ENCODE data around the gene SLC26A1. TPM values are rescaled to one million over a fixed set of nuclear protein-coding genes. Genes with fewer than 3 reads are reported as not detected.

SLC26A1 gene
- total RNA-seq, 2 donors from 2014 or later: 1.6 TPM

GRCh38 chr4:958314-958665 lies 34.9 kb downstream of the SLC26A1 start:
- DNase-seq (no peak), ATAC-seq (no peak)
- no peak overlapping the region for H3K4me3 ChIP-seq
- H3K27me3 ChIP-seq: no peaks in the 10 kb centered on the region
- H3K4me1 ChIP-seq: no peaks in the 10 kb centered on the region
- WGBS, 2 donors: 95 to 100% methylated on average over 2 to 9 of the region's 17 CpGs
- no peaks in the 10 kb centered on the region for H3K36me3 ChIP-seq (replicated peaks in 1 of 2; ENCODE audit: insufficient read depth in 1 of 2, low read depth in 2 of 2)
- TF ChIP-seq CTCF (IDR thresholded peaks at IDR 0.05): no peak
- no peak for TF ChIP-seq POLR2A (IDR thresholded peaks at IDR 0.05)
- intact Hi-C loops (cut with DNase I): no loop called here
- no peak overlapping the region for H3K27ac ChIP-seq
- H3K9me3 ChIP-seq: no peaks in the 10 kb centered on the region

GRCh38 chr4:957581-958313 lies 35.5 kb downstream of the SLC26A1 start:
- no peak overlapping the region for H3K4me3 ChIP-seq
- no peaks in the 10 kb centered on the region for H3K27me3 ChIP-seq
- ATAC-seq (no peak), DNase-seq (peak in 1 of 4 donors; percentile 7)
- H3K27ac ChIP-seq: no peak overlapping the region
- H3K9me3 ChIP-seq: no peaks in the 10 kb centered on the region
- H3K4me1 ChIP-seq: no peaks in the 10 kb centered on the region
- intact Hi-C loops (cut with DNase I): no loop called here
- 92 to 96% methylated on average over 13 to 38 of the region's 45 CpGs for whole genome bisulfite sequencing, 2 donors
- TF ChIP-seq POLR2A (IDR thresholded peaks at IDR 0.05): no peak
- no peak for TF ChIP-seq CTCF (IDR thresholded peaks at IDR 0.05)
- H3K36me3 ChIP-seq (replicated peaks in 1 of 2; ENCODE audit: insufficient read depth in 1 of 2, low read depth in 2 of 2): no peaks in the 10 kb centered on the region

- Histone ChIP-seq H3K9me3 (no peaks in the 10 kb centered on the region), H3K4me3 (no peak overlapping the region), H3K27me3 (no peaks in the 10 kb centered on the region), H3K4me1 (no peaks in the 10 kb centered on the region), H3K27ac (no peak overlapping the region), H3K36me3 (replicated peaks in 1 of 2; ENCODE audit: insufficient read depth in 1 of 2, low read depth in 2 of 2) (no peaks in the 10 kb centered on the region)
- DNase-seq: no peak
- WGBS, 2 donors: 78 to 88% methylated on average over 5 to 7 of the region's 8 CpGs
- intact Hi-C loops (cut with DNase I): no loop called here
- no peak for TF ChIP-seq CTCF (IDR thresholded peaks at IDR 0.05)
- TF ChIP-seq POLR2A (IDR thresholded peaks at IDR 0.05): no peak
- no peak for ATAC-seq
Measured at GRCh38 chr4:957231-957580, 36.0 kb downstream of the SLC26A1 start.

GRCh38 chr4:956531-957230 lies 36.5 kb downstream of the SLC26A1 start:
- ATAC-seq (no peak), DNase-seq (no peak)
- H3K27ac ChIP-seq: no peak overlapping the region
- H3K9me3 ChIP-seq: no peaks in the 10 kb centered on the region
- H3K4me3 ChIP-seq: no peak overlapping the region
- H3K4me1 ChIP-seq: no peaks in the 10 kb centered on the region
- intact Hi-C loops (cut with DNase I): no loop called here
- H3K36me3 ChIP-seq (replicated peaks in 1 of 2; ENCODE audit: insufficient read depth in 1 of 2, low read depth in 2 of 2): no peaks in the 10 kb centered on the region
- no peak for TF ChIP-seq CTCF (IDR thresholded peaks at IDR 0.05)
- TF ChIP-seq POLR2A (IDR thresholded peaks at IDR 0.05): no peak
- H3K27me3 ChIP-seq: no peaks in the 10 kb centered on the region
- WGBS, 2 donors: 76 to 81% methylated on average over 13 to 14 of the region's 14 CpGs

All from body of pancreas (tissue), 4 donors.